Bronchial epithelial cell (primary cell): ENCODE results near the gene KIZ. TPM values are rescaled to one million over a fixed set of nuclear protein-coding genes. Genes with fewer than 3 reads are reported as not detected.

Experiments used
- DNase-seq: peaks from one replicate; pipeline ENCODE4 v3.0.0-alpha.2; 2010; ENCODE audit warnings: low read depth
- FAIRE-seq: peaks from 2 replicates; lab custom pipeline; 2011; peaks lifted over from hg19 to GRCh38; lab: Jason Lieb, UNC
- H3K27me3 ChIP-seq: 2 replicates; pipeline ENCODE4 v1.5.1; 2011; ENCODE audit warnings: low read length; ENCODE audit not compliant: control insufficient read depth, insufficient read depth
- H3K36me3 ChIP-seq: 2 replicates; pipeline ENCODE4 v1.5.1; 2011; ENCODE audit warnings: low read length; ENCODE audit not compliant: control insufficient read depth, insufficient read depth
- H3K4me3 ChIP-seq: 2 replicates; pipeline ENCODE4 v1.5.1; 2011; ENCODE audit warnings: mild to moderate bottlenecking, low read depth, low read length, control low read depth
- CTCF ChIP-seq: IDR thresholded peaks from 2 replicates; pipeline ENCODE4 v1.5.1; 2011; ENCODE audit warnings: mild to moderate bottlenecking, moderate library complexity, low read length, control low read depth, inconsistent platforms; ENCODE audit not compliant: insufficient read depth, severe bottlenecking
- total RNA-seq: library from RNA; depleted of rRNA; stranded (reverse); fragments of >200 nt; gene quantifications from 2 replicates; pipeline ENCODE4 v1.2.1, GENCODE V29; 2014

The KIZ gene
- total RNA-seq, 1 donor from 2014 or later = 12.9 TPM

GRCh38 chr20:21279706-21280521 is 154.0 kb downstream of the KIZ start:
- Histone ChIP-seq H3K36me3 (no peaks in the 10 kb centered on the region), H3K27me3 (no peaks in the 10 kb centered on the region), H3K4me3 (no peak overlapping the region)
- DNase-seq (no peak), FAIRE-seq (no peak)
- TF ChIP-seq CTCF = no peak

GRCh38 chr20:21280522-21281016 is 154.7 kb downstream of the KIZ start:
- DNase-seq = no peak
- TF ChIP-seq CTCF = no peak
- Histone ChIP-seq H3K4me3 (no peak overlapping the region), H3K36me3 (no peaks in the 10 kb centered on the region), H3K27me3 (no peaks in the 10 kb centered on the region)
- no peak for FAIRE-seq

GRCh38 chr20:21286775-21287174 is 160.9 kb downstream of the KIZ start:
- H3K36me3 ChIP-seq = no peaks in the 10 kb centered on the region
- no peaks in the 10 kb centered on the region for H3K27me3 ChIP-seq
- H3K4me3 ChIP-seq = no peak overlapping the region
- FAIRE-seq = no peak
- TF ChIP-seq CTCF = no peak
- DNase-seq = no peak

GRCh38 chr20:21288587-21289370 is 162.9 kb downstream of the KIZ start:
- FAIRE-seq = no peak
- H3K36me3 ChIP-seq = no peaks in the 10 kb centered on the region
- no peak for TF ChIP-seq CTCF
- H3K27me3 ChIP-seq = no peaks in the 10 kb centered on the region
- no peak overlapping the region for H3K4me3 ChIP-seq
- DNase-seq = no peak

- DNase-seq (peak; percentile 7), FAIRE-seq (no peak)
- Histone ChIP-seq H3K36me3 (no peaks in the 10 kb centered on the region), H3K27me3 (no peaks in the 10 kb centered on the region), H3K4me3 (no peak overlapping the region)
- no peak for TF ChIP-seq CTCF
Observed at GRCh38 chr20:21289651-21290050, 163.8 kb downstream of the KIZ start.
